ENCODE results near the gene VASH2.
A peak's percentile ranks its signal among the peaks of the same experiment; 100 is the strongest.
"Not testable (repeated sequence)": the region's sequence is repeated elsewhere in the genome, so short reads cannot be mapped to it uniquely, and the experiment has no call there.

The VASH2 gene

DNA sequence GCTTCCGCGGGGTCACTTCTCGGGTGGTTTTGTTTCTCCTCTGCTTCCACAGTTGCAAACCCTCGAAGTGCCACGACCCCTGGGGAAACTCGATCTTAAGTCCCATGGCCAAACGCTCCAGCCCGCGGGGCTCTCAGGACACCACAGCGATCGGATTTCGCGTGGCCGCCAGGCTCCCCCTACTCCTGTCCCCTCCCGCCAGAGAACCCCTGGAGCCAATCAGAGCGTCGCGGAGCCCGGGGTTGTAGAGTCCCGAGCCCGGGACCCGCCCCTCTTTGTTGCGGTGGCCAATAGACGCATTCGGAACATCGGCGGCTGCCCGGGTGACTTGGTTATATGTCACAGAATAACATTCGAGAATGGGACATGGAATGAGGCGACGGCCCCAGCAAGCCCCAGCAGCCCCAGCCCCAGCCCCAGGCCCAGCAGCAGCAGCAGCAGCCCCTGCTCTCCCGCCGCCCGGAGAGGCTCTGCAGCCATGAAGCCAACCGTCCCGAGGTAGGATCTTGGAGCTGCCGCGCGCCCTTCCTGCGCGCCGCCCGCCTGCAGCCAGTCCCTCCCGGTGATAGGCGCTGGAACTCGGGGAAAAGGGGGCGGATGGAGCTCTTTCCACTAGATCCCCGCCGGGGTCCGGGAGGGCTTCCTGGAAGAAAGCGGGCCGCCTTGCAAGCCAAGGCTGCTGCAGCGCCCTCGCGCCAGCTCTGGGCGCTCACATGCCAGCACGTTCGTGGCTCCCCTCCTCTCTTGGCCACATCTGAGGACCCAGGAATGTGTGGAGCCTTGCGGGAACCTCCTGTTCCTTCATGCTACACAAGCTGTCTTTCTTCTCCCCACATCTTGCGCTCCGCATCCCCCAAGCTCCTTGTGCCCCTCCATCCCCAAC is at the start of gene VASH2:
TSS of gene VASH2 (plus strand) at position 299 of the 883 bp plus-strand sequence. CDS start 1,002 bp downstream, outside the sequence.
- peak; percentile 70 to 79 for DNase-seq

DNA sequence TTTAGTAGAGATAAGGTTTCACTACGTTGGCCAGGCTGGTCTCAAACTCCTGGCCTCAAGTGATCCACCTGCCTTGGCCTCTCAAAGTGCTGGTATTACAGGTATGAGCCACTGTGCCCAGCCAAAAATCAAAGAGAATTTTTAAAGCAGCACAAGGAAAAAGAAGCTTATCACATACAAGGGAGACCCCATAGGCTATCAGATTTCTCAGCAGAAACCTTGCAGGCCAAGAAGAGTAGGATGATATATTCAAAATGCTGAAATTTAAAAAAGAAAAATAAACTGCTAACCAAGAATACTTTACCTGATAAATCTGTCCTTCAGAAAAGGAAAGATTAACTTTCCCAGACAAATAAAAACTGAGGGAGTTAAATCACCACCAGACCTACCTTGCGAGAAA is 49.1 kb upstream of the VASH2 start:
- DNase-seq, result no peak

DNA sequence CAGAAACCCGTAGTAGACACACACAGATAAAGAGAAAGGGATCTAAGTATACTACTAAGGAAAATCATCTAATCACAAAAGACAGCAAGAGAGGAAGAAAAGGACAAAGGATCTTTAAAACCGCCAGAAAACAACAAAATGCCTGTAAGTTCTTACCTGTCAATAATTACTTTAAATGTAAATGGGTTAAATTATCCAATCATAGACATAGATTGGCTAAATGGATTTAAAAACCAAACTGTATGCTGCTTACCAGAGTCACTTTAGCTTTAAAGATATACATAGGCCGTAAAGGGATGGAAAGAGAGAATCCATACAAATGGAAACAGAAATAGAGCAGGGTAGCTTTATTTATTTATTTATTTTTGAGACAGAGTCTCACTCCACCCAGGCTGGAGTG is 48.3 kb upstream of the VASH2 start:
- no peak for DNase-seq

DNA sequence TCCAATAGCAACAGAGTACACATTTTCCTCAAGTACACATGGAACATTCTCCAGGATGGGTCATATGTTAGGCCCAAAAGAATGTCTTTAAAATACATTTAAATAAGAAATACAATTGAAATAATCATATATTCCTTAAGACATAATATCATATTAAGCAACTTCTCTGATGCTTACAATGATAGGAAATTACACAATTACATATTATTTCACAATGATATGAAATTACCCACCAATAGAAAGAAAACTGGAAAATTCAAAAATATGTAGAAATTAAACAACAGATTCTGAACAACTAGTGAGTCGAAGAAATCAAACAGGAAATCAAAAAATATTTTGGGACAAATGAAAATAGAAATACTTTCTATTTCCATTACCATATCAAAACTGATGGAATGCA is 46.7 kb upstream of the VASH2 start:
- no peak for DNase-seq

DNA sequence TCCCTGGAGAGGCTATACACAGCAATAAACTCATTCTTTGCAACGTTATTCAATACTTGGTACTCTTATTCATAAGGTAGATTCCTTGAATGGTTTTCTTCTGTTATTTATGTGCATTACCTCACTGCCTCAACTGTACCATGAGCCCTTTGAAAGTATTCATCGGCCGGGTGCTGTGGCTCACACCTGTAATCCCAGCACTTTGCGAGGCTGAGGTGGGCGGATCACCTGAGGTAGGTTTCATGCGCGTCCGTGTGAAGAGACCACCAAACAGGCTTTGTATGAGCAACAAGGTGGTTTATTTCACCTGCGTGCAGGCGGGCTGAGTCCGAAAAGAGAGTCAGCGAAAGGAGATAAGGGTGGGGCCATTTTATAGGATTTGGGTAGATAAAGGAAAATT is 42.3 kb upstream of the VASH2 start:
- DNase-seq, result not testable (repeated sequence)

DNA sequence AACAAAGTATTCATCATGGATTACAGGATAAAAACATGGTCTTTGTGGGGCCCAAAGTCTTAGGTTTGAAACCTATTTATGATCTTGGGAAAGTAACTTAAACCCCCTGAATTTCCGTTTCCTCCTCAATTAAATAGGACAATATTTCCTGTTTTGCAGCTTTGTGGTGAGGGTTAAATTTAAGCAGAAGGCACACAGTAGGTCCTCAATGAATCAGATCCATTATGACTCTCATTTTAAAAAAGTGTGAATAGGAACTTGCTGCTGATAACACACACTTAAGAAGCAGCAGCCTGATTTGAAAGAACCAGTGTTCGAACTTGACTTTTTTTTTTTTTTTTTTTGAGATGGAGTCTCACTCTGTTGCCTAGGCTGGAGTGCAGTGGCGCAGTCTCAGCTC is 41.4 kb upstream of the VASH2 start:
- no peak for DNase-seq

DNA sequence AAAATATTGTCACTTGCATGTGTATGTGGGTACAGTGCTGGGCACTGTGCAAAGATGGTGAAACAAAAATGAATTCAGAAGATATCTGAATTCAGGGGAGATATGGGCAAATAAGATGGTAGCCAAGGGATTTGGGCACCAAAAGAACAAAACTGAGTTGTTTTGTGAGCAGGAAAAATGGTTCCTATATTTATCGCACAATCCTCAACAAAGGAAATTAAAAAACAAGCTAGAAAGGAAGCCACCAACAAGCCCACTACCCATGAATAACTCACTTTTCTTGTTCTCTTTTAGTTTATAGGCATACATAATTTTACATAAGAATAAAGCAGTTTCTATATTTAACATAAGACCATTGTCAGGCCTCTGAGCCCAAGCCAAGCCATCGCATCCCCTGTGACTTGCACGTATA is 40.7 kb upstream of the VASH2 start:
- DNase-seq, result no peak

DNA sequence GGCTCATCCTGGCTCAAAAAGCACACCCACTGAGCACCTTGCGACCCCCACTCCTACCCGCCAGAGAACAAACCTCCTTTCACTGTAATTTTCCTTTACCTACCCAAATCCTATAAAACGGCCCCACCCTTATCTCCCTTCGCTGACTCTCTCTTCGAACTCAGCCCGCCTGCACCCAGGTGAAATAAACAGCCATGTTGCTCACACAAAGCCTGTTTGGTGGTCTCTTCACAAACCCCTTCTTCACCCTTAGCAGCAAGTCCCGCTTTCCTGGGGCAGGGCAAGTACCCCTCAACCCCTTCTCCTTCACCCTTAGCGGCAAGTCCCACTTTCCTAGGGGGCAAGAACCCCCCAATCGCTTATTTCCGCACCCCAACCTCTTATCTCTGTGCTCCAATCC is 40.1 kb upstream of the VASH2 start:
- not testable (repeated sequence) for DNase-seq

DNA sequence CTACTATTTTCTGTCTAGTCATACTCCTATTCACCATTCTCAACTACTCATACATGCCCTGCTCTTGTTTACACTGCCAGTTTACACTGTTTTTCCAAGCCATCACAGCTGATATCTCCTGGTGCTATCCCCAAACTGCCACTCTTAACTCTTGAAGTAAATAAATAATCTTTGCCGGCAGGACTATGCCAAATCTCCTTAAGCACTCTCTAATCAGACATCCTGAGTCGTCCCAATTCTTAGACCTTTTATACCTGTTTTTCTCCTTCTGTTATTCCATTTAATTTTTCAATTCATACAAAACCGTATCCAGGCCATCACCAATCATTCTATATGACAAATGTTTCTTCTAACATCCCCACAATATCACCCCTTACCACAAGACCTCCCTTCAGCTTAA is 36.7 kb upstream of the VASH2 start:
- not testable (repeated sequence) for DNase-seq

DNA sequence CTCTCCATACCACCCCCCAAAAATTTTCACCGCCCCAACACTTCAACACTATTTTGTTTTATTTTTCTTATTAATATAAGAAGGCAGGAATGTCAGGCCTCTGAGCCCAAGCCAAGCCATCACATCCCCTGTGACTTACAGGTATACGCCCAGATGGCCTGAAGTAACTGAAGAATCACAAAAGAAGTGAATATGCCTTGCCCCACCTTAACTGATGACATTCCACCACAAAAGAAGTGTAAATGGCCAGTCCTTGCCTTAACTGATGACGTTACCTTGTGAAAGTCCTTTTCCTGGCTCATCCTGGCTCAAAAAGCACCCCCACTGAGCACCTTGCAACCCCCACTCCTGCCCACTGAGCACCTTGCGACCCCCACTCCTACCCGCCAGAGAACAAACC is 36.2 kb upstream of the VASH2 start:
- DNase-seq, result not testable (repeated sequence)

DNA sequence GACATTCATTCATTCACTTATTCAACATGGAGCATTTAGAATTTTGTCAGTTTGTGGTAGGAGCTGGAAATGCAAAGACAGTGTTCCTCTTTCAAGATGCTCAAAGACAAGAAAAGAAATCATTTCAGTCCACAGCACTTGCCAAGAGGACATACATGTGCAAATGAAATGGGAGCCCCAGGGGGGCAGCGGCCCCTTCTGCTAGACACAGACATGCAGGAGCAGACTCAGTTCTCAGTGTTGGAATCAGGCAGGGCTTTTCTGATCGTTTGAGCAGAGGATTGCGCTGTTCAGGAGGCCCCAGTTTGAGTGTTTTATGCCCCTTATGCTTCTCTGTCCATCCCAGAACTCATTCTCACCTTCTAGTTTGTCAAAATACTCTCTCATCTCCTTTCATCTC is 35.6 kb upstream of the VASH2 start:
- DNase-seq, result no peak

DNA sequence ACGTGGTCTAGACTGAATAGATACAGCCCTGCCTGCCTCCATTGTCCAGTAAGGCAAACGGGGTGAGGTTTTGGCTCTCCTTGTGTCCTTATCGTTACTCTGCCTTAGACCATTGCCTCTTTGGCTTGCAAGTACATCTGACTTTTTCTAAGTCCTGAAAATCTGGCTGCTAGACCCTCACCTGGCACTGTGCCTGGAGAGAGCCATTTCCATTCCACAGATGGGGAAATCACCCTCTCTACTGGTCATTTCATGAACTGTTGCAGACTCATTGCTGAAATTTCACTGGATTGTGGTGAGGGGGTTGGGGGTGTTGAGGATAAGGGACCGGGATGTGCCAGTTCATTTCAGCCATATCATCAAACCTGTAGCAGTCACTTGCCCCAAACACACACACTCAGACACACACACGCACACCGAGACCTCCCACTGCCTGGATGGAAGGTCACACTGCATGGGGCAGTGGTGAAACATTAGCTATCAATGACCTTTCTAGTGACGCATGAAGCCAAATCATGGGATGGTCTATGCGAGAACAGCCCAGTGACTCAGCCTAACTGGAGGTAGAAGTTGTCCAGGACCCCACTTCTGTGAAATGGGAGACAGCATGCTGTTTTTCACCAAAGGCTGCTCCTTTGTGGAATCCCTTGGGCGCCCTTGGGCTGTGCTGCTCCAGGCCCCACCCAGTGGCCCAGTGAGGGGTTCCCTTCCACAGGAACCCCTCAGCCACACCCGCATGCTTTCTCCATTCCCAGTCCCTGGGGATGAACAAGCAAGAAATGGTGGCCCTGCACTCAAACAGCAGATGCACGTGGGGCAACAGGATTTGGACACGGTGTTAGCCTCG is 34.9 kb upstream of the VASH2 start:
- no peak for DNase-seq

DNA sequence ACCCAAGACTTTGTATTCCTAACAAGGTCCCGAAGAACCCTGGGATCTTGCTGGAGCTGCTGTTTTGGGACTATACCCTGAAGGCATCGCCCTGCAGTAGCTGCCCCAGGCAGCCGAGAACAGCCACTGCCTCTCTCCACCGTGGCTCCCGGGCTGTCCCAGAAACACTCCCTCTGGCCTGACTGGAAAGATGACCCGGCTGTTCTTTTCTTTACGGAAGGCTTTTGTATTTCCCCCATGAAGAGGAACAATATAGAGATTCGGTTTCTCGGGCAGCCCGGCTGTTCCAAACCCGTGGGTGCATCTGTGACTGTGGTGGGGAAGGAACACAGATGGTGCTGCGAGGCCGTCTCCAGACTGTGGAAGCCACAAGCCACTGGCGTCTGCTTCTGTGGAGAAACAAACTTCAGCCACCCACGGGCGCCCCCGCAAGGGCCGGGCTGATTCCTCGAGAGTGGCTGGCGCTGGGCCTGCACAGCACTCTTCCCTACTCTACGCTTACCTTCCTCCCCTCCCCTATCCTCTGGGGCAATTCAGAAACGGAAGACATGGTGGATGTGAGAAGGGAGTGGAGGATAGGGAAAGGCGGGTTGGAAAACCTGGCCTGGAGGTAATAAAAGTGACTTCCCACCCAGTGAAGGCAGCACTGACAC is 33.7 kb upstream of the VASH2 start:
- peak in 1 of 2 experiments; percentile 8 for DNase-seq

DNA sequence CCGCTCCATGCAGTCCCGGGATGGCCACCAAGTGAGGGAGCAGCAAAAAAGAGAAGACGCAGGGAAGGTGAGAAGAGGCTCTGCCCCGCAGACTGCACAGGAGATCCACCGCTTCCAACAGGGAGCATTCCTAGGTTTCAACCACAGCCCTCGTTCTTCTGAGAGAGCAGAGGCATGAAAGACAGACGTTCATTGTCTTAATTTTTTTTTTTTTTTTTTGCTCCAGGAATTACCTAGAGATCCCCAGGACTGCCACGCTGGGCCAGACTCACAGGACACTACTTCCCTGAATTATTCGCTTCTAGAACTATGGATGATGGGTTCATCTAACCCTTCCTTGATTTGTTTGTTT is 33.2 kb upstream of the VASH2 start:
- no peak for DNase-seq

DNA sequence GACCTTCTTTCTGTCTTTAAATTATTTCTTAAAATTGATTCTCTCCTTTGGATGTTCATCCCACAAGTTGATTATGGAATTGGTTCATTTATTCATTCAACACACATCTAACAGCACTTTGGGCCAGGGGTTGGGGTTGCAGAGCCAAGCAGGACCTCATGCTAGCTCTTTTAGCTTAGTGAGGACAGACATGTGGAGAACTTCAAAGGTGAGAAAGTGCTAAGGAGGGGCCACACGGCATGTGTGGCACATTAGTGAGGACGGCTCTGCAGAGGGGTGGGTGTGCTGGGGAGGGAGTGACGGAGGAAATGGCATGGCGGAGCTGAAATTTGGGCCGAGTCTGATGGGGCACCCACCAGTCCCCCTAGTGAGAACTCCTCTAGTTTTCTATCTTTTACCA is 32.5 kb upstream of the VASH2 start:
- no peak for DNase-seq

DNA sequence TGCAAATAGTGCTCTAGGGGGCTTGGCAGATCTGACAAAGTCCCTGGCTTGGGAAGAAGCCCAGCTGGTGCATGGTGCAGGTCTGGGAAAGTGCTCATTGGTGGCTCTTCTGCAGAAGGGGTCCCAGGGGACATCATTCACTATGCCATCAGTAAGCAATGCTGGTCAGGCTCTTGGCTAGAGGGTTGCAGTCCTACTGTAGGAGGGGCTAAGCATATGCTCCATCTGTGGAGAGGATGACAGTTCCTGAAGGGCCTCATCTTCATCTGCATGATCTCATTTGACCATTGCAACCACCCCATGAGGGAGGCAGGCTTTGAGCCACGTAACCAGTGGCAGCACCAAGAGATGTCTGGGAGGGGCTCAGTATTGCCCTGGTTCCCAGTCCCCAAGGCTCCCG is 31.5 kb upstream of the VASH2 start:
- no peak for DNase-seq

DNA sequence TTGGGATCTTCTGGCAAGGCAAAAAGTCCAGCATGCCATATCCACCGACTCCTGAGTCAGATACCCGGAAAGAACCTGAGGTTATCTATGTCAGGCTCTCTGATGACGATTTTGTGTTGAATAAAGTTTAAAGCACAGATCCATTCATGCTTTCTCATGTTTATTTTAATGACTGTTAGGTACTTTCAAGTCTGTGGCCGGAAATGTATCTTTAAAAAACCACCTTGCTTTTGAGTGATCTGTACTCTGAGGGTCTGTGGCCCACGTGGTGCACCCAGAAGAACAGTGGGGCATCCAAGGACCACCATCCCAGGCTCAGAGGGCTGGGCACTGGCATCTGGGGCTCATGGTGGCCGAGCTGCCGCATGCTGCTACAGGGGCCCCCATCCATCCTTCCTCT is 30.1 kb upstream of the VASH2 start:
- DNase-seq, result no peak

DNA sequence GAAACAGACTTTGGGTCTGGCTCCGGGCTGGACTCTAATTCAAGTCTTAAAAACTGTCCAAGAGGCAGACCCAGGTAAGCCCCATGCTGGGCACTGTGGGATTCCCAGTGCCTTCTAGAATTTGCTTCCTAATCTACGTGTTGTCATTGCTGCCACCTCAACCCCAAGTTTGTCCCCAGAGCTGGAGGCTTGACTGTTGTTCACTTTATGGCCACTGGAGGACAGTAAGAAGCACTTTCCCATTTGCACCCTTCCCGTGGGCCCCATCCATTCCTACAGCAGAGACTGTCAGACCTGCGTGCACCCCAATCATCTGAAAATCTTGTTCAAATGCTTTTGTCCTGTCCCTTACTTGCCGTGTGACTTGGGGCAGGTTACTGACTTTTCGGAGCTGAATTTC is 29.4 kb upstream of the VASH2 start:
- no peak for DNase-seq

DNA sequence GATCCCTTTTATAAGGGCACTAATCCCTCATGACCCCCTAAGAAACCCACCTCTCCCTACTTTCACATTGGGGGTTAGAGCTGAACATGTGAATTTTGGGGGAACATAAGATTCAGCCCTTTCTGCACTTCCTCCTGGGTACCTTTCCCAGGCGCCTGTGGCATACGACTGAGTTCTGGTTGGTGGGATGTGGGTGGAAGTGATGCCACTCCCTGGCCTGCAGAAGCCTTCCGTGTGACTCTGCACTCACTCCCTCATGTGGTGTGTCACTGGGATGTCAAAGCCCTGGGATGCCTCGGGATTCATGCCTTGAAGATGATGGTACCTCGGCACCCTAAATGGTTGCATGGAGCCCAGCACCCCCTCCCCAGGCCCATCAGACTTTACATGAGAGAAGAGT is 28.3 kb upstream of the VASH2 start:
- no peak for DNase-seq

DNA sequence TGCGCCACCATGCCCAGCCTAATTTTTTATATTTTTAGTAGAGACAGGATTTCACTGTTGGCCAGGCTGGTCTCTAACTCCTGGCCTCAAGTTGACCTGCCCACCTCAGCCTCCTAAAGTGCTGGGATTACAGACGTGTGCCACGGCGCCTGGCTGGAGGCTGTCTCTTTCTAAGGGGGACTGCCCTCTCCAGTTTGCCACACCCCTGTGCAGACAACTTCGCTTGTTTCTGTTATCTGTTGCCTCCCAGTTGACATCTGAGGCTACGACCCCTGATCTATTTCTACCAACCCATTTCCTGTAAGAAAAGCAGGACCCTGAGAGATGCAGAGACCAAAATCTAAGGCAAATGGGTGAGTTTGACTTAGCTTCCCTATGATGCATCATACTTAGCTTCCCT is 24.0 kb upstream of the VASH2 start:
- DNase-seq, result no peak

DNA sequence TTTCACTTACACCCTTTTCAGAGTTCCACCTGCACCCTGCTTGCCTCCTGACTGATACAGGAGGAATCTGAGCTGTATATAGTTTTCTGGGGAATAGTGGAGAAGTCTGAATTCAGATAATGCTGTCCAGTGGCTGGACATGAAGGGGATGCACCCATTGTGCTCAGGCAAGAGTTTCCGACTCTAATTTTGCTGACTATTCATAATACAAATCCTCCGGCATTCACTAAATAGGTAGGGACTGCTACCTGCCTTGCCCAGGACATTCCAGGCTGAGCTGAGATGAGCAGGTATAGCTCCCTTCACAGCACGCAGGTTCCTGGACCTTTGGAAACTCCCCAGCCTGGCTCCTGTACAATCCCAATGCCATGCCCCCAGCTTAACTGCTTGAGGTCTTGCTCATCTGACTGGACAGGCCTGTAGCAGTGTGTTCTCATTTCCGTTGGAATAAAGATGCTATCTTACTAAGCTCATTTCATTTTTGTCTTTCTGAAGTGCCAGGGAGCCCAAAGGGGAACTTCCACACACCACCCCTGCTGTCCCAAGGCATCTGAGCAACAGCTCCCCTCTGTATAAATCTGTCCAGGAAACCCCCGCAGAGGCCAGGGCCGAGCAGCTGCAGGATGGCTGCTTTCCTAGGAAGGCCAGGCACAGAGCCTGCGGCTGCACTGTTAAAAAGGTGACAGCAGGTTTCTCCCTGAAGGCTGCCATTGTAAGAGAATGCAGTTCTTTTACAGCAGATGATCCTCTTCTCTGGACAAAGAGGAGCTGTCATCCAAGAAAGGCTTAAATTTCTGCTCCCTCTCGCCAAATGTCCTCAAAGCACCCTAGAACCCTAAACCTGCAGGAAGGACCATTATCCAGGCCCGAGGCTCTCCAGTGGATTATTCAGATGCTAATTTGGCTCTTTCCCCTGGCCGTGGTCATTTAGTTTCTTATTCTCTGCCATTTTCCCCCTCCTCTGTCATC is 21.7 kb upstream of the VASH2 start:
- DNase-seq, result no peak

DNA sequence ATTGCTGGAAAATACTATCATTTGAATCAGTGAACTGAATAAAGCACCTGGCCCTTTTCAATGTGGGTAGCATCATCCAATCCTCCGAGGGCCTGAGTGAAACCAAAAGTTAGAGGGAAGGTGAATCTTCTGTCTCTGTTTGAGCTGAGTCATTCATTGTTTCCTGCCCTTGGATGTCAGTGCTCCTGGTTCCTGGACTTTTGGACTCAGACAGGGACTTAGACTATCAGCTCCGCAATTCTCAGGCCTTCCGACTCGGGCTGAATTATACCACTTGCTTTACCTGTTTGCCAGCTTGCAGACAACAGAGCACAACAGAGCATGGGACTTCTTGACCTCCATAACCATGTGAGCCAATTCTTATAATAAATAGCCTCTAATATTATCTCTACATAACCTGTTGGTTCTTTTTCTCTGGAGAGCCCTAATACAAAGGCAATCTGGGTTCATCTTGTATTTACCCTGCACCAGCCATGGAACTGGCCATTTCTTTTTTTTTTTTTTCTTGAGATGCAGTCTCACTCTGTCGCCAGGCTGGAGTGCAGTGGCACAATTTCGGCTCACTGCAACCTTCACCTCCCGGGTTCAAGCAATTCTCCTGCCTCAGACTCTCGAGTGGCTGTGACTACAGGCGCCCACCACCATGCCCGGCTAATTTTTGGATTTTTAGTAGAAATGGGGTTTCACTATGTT is 19.2 kb upstream of the VASH2 start:
- no peak for DNase-seq

Data from activated CD4-positive, alpha-beta T cell treated with anti-CD3 and anti-CD28 coated beads, Interleukin-2, amount 50 U/mL, for 48 hours (primary cell).